GM11168 (cell line): ENCODE results near the gene ORM2.
"Not testable (repeated sequence)": the region's sequence is repeated elsewhere in the genome, so short reads cannot be mapped to it uniquely, and the experiment has no call there.

Experiments
- in situ Hi-C: fragments of 300-500 bp; cut with MboI; formaldehyde crosslinking; loops from one replicate; pipeline ENCODE4 v1.12.0; 2022; ENCODE audit warnings: low sequenced_read_pairs; ENCODE audit not compliant: unreplicated experiment

Gene ORM2

DNA sequence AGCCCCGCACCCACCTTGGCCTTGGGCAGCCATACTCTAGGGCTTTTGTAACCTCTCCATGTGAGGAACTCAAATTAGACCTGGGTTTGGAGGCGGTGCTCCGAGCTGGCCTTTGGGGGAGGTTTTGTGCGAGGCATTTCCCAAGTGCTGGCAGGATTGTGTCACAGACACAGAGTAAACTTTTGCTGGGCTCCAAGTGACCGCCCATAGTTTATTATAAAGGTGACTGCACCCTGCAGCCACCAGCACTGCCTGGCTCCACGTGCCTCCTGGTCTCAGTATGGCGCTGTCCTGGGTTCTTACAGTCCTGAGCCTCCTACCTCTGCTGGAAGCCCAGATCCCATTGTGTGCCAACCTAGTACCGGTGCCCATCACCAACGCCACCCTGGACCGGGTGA lies at the start of gene ORM2:
Gene ORM2 (plus strand): TSS at position 245 of the 398 bp plus-strand sequence. CDS start 36 bp downstream, at position 281.
- in situ Hi-C loops = not testable (repeated sequence)

DNA sequence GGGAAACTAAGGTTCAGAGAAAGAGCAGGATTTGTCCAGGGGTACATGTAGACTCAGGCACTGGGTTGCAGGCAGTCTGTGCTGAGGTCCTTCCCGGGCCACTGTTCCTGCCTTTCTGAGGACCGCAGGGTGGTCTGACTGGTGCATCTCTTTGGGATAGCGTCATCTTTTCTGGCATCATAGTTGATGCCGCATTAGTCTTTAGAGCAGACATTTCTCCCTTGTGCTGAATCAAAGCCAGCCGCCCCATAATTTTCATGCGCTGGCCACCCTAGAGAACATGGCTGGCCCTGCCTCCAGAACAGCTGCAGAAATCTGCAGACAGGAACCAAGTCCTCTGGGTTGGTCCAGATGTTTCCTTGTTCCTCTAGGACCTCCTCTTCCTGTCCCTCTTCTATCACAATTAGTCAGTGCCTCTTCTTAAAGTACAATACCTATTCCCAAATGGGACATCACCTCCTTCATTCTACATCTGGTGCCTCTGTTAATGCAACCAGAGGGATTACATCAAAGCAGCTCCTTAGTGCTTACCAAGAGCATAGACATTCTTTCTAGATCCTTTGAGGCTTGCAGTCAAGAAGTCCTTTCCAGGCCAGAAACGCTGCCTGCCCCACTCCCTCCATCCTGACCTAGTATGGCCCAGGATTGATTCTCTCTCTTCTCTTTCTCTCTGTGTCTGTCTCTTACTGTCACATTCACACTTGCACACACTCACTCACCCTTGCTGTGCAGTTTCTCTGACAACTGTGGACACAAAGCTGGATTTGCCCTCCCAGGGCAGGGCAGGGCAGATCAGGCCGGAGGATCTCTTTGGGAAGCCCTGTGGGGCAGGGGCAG lies 48.8 kb upstream of the ORM2 start:
- in situ Hi-C loops = no loop called here

DNA sequence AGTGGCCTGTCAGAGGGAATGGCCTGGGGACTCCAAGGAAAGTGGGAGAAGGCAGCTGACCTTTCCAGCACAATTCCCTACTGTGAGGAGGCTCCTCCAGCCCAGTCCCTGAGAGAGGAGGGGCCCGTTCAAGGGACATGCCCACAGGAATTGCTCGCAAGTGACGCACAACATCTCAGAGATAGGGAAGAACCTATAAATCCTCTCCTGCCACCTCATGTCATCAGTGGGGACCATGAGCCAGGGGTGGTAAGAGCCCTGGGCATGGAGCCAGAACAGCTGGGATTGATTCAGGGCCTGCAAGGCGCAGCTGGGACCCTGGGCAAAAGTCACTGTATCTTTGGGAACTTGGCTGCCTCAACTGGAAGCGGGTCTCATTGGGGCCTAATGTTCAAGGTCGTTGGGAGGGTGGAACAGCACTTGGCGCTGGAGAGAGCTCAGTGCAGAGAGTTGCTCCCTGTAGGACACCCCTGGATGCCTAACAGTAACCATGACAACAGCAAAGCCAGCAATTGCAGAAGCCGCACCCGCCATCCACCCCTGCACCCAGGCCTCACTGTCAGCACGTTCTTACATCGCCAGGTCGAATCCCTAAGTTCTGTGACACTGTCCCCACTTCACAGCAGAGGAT lies 48.1 kb upstream of the ORM2 start:
- in situ Hi-C loops = no loop called here

DNA sequence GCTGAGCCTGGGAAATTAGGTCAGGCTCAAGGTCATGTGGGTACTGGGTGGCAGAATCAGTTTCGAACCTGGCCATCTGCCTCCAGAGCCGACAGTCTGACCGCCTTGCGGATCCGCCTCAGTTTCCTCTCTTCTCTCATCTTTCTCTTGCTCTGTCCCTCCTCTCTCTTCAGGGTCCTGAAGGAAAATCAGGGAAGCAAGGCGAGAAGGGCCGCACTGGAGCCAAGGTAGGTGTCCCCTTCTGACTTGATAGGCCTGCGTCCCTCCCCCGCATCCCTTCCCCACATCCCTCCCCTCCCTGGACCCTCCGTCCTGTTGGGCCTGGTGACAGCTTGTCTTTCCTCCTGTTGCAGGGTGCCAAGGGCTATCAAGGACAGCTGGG lies 47.6 kb upstream of the ORM2 start:
- in situ Hi-C loops = no loop called here

DNA sequence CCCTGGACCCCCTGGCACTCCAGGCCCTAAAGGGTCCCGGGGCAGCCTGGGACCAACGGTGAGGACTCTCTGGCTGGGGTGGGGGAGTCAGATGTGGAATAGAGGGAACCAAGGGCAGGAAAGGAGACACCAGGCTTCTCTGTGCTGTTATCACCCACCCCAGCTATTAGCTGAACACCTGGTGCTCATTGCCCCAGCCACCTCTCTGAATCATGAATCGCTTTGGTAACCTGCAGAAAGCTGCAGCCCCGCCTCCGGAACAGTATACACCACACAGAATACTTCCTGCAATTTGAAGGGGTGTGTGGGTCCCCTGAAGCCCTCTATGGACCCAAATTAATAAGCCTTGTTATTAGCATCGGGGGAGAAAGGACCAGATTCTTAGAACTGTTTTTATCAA lies 47.2 kb upstream of the ORM2 start:
- in situ Hi-C loops = no loop called here

DNA sequence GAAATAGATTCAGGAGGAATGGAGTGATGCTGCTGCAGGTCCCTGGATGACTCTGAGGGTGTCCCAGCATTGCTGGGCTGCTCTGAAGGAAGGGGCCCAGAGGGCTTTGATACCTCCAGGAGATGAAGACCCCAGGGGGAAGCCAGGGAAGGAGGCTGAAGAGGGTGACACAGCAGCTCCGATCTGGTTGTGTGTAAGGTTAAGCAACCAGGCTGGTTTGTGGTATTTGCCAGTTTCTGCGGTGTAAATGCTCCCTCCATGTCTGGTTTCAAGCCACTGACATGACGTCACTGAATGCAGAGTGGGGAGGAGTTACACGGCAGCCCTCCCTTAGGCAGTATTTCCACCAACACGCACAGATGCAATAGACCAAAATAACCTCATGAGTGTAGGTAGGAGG lies 46.7 kb upstream of the ORM2 start:
- in situ Hi-C loops = no loop called here

DNA sequence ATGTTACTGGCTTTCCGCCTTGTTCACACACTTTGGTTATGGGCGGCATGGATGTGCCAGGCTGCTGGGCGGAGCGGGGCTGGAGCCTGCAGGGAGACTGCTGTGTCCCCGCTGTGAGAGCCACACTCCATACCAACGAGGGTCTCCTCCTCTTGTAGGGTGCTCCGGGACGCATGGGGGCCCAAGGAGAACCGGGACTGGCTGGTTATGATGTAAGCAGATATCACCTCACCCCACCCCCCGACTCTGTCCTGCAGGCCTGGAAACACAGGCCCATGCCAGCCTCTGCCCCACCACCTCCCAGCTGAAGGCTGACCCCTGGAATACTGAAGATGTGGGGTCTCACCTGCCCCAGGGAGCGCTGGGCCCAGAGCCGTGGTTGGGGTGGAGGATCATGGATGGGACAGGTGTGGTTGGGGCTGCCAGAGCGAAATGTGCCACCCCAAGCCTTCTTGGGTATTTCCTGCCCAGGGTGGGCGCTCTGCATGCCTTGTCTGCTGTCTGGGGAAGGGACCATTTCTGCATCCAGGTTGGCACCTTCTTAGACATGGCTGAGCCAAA lies 46.0 kb upstream of the ORM2 start:
- in situ Hi-C loops = no loop called here

DNA sequence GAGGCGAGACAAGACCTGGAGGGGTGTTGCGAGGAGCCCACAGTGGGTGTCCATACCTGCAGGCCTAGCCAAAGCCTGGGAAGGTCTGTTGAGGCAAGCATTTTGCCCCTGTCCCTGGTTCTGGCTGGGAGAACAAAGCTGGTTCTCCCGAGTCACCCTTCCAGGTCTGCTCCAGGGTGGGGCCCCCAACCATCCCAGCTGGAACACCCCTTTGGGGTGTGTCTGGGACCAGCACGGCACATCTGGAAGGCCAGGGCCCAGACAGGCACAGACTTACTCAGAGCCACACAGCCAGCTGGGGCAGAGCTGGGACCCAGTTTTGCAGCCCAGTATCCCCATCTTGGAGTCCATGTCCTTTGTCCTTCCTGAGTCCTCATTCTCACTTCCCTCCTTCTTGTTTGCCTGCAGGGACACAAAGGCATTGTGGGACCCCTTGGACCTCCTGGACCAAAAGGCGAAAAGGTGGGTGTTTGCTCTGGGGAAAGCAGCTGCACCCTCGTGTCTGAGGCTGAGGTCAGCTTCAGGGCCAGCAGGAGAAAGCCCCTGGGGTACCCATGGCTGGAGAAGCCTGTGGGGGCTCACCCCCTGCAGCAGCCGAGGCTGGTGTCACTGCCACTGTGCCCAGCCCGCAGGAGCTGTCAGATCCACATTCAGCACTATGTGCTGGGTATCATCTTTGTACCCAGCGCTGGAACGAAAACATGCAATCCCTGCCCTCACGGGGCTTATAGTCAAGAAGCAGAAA lies 45.2 kb upstream of the ORM2 start:
- in situ Hi-C loops = no loop called here

DNA sequence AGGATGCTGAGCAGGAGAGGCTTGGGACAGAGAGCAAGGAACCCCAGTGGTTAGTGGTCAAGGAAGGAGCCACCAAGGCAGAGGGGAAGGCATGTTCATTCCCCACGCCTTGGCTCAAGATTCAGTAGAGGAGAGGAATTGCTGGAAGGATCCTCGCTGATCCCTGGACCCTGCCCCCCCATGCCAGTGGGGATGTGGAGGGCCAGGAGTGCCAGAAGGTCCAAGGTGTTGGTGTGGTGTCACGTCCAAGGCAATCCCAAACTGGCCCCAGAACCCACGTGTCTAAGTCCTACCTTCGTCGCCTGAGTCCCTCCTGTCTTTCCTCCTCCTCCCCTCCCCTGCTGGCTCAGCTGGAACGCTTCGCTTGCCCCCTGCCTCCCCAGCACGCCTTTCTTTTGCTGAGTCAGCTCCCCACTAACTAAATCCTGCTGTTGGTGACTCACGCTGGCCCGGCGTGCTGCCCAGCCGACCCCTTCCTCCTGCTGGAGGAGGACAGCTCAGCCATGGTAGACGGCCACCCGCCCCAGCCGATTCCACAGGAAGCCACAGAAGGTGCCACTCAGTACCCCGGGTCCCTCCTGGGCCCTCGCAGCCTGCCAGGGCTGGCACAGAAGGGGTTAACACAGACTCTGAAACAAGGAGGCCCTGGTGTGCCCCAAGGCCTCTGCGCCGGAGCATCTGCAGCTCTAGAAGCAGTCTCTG lies 44.4 kb upstream of the ORM2 start:
- in situ Hi-C loops = no loop called here

DNA sequence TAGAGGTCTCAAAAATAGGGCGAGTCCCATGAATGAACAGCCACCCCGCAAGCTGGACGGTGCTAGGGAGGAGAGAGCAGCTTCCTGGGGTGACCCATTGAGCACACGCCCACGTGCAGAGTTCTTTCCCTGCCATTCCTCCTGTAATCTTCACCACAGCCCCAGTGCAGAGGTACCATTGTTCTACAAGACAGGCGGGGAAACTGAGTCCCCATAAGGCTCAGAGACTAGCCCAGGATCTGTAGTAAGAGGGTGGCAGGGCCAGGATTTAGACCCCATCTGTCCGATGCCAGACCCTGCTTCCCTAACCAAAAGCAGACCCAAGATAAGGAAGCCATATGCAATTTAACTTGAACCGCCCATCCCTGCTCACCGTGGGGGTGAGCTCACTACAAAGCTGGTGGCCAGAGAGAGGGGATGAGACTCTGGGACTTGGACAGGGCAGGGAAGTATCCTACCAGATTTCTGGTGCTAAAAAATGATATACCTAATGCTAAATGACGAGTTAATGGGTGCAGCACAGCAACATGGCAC lies 43.5 kb upstream of the ORM2 start:
- in situ Hi-C loops = no loop called here

DNA sequence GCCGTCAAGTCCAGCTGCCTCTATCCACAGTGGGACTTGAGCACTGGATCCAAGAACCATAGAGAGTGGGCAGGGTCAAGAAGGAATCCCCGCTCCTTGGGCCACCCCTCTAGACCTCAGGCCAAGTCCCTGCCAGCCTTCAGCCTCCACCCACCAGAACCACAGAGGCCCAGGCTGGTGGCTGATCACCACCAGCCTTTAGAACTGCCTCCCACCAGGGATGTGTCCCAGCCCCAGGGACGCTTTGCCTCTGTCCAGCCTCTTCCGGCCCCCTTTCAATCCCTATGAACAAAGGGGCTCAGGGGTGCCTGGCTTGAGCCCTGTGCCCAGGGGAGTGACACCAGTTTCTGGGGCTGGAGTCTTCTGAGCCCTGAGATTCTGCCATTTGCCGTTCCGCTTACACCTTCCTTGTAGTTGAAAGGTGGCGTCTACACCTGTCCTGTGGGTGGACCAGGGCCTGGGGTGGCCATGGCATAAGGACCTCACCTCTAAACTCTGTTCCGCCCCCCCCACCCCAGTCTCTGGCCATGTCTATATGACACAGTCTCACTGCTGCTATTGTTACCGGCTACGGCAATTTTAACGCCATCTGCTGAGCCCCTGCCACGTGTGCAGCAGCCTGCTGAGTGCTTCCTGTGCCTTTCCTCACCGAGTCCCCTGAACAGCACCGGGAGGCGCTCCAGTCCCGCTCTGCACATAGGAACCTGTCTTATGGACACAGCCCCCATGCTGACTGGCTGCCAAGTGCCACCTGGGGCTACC lies 42.5 kb upstream of the ORM2 start:
- in situ Hi-C loops = no loop called here

DNA sequence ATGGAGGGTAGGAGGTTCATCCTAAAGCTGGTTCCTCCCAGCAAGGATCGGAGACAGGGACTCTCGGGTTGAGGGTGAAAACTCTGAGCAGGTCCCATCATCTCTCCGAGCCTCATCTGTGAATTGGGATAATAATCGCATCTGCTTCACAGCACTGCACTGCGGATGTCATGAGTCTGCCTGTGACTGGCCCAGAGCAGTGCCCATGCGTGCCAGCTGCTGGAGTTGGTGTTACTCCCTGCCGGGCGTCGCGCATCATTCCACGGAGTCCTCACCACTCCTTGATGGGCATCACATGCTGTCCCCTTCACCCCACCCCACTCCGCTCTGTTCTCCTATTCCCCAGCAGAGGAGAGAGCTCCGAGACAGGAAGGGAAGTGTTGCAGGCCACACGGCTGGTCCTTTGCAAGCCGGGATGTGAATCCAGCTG lies 41.9 kb upstream of the ORM2 start:
- in situ Hi-C loops = no loop called here

DNA sequence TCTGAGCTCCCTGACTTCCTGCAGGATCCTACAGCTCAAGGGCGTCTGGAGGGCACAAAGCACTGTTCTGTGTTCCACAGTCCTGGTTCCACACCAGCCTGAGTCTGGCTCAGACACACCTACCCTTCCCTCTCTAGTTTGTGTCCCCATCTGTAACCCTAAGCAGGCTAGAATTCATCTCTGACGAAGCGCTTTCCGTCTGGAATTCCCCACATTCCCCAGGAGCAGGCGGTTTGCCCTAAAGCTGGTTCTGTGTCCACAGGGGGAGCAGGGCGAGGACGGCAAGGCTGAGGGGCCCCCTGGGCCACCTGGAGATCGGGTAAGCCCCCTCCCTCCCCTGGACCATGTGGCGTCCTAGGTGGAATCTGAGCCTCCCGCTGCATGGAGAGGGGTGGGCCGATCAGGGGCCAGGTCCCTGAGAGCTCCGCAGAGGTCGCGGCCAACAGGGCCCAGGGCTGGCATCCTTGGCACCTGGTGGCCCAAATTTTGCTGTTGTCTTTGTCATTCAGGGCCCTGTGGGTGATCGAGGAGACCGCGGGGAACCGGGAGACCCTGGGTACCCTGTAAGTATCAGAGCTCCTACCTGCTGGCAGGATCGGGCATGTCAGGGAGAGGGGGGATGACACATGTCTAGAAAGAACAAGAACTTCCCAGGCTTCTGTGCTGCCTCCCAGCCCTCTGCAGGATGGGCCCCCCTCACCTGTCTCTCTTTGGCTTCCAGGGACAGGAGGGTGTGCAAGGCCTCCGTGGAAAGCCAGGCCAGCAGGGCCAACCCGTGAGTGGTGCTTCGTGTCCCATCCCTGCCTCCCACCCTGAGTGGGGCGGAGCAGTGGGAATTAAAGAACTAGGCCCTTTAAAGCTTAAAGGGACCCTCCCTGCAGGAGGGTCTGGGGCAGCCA lies 41.2 kb upstream of the ORM2 start:
- in situ Hi-C loops = no loop called here

DNA sequence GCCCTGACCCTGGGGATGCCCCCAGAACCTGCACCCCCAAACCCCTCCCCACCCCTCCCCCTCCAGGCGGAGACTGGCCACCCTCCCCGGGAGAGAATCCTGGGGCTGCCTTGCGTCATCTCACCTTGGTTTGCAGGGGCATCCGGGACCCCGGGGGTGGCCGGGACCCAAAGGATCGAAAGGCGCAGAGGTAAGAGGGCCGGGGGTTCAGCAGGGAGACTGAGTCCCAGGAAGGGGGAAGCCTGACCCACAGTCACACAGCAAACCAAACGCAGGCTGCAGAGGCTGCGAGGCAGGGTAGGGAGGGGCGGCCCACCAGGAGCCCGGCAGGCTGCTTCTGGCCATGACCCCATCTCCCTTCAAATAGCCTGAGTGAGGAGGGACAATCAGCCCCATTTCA lies 40.6 kb upstream of the ORM2 start:
- in situ Hi-C loops = no loop called here

DNA sequence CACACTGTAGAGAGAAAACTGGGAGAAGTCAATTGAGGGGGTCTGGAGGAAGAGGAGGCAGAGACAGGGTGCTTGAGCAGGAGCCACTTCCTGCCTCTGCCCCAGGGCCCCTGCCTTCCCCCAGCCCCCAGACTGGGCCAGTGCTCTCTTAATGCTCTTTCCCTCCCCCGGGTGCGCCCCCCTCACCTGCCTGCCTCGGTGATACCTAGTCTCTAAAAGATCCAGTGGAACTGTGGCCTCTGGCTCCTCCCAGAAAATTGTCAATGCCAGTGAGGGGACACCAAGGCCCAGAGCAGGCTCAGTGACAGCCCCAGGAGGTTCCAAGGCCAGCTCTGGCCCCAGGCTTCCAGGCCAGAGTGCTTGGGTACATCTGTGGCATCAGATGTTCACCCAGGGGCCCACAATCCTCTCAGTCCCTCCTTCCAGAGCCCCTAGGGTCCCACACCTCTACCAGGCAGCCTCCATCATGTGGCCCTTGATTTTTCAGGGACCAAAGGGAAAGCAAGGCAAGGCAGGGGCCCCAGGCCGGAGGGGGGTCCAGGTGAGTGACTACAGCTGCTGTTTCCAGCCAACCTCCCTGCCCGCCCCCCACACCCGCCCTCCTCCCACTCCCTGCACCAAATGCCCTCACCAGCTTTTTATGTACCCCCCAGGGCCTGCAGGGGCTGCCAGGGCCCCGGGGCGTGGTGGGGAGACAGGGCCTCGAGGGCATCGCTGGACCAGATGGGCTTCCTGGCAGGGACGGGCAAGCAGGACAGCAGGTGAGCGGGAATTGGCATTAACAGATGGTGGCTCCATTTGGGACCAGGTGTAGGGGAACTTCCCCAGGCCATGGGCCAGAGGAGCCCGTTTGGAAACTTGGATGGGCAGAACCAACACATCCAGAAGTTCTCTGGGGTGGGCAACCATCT lies 39.8 kb upstream of the ORM2 start:
- in situ Hi-C loops = loop anchor here (10.0 kb wide), 1 partner anchor 135 kb away; the partner anchor contains the start of gene COL27A1

DNA sequence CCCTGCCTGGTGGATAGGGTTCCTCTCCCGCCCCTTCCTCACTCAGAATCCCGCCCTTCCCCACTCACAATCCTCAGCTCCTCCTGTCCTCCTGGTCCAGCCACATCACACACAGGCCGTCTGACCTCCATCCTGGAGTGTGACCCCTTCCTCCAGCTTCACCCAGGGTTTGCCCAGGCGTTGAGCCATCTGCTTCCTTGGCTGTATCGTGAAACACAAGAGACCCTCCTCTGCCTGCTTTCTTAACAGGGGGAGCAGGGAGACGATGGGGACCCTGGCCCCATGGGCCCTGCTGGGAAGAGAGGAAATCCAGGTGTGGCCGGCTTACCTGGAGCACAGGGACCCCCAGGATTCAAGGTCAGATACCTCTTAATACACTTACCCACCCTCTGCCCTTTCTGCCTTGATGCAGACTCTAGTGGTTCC lies 39.1 kb upstream of the ORM2 start:
- in situ Hi-C loops = loop anchor here (10.0 kb wide), 1 partner anchor 136 kb away; the partner anchor contains the start of gene COL27A1

DNA sequence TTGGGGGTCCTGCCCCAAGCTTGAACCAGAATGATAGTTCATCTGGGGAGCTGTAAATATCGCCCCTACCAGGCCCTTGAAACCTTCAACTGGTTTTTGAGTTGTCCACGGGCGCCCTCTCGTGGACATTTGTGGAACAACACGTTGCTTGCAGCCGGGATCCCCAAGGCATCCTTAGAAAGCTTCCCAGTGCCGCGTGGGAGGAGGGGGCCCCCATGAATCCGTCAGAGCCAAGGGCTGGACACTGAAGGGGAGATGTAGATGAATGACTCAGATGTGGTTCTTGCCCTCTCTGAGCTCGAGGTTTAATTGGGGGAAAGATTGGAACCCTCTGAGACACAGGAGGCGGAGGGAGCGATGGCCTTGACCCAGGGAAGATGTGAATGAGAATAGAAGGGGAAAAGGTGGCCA lies 38.6 kb upstream of the ORM2 start:
- in situ Hi-C loops = loop anchor here (10.0 kb wide), 1 partner anchor 136 kb away; the partner anchor contains the start of gene COL27A1
